ENCODE results near the gene STK24.

STK24 gene

GRCh38 chr13:98505217-98505616 is 71.7 kb downstream of the STK24 start:
- TF ChIP-seq CTCF (IDR thresholded peaks at IDR 0.05; ENCODE audit: low read depth, low read length) = no peak
- Histone ChIP-seq H3K4me3 (ENCODE audit: low read depth, low read length) (no peak overlapping the region), H3K36me3 (peaks cover 3% of the 10 kb centered on the region; the same call in 1 of the 2 replicates), H3K27me3 (no peaks in the 10 kb centered on the region), H3K9me3 (no peaks in the 10 kb centered on the region), H3K4me1 (peaks cover 43% of the 10 kb centered on the region)
- DNase-seq = no peak

- Histone ChIP-seq H3K27me3 (no peaks in the 10 kb centered on the region), H3K4me3 (ENCODE audit: low read depth, low read length) (no peak overlapping the region), H3K4me1 (peaks cover 43% of the 10 kb centered on the region), H3K36me3 (peaks cover 3% of the 10 kb centered on the region; the same call in 1 of the 2 replicates), H3K9me3 (no peaks in the 10 kb centered on the region)
- no peak for DNase-seq
- no peak for TF ChIP-seq CTCF (IDR thresholded peaks at IDR 0.05; ENCODE audit: low read depth, low read length)
These were observed 72.4 kb downstream of the STK24 start for GRCh38 chr13:98504371-98504963.

GRCh38 chr13:98504029-98504351 is 72.9 kb downstream of the STK24 start:
- peaks cover 3% of the 10 kb centered on the region; the same call in 1 of the 2 replicates for H3K36me3 ChIP-seq
- no peak overlapping the region for H3K4me3 ChIP-seq (ENCODE audit: low read depth, low read length)
- no peak for DNase-seq
- TF ChIP-seq CTCF (IDR thresholded peaks at IDR 0.05; ENCODE audit: low read depth, low read length) = no peak
- no peaks in the 10 kb centered on the region for H3K9me3 ChIP-seq
- peaks cover 43% of the 10 kb centered on the region for H3K4me1 ChIP-seq
- no peaks in the 10 kb centered on the region for H3K27me3 ChIP-seq

- no peak for DNase-seq
- no peaks in the 10 kb centered on the region for H3K9me3 ChIP-seq
- TF ChIP-seq CTCF (IDR thresholded peaks at IDR 0.05; ENCODE audit: low read depth, low read length) = no peak
- H3K27me3 ChIP-seq = no peaks in the 10 kb centered on the region
- H3K4me1 ChIP-seq = peaks cover 38% of the 10 kb centered on the region
- no peak overlapping the region for H3K4me3 ChIP-seq (ENCODE audit: low read depth, low read length)
- H3K36me3 ChIP-seq = peaks cover 3% of the 10 kb centered on the region; the same call in 1 of the 2 replicates
These were observed 73.5 kb downstream of the STK24 start for GRCh38 chr13:98503175-98504028.

- TF ChIP-seq CTCF (IDR thresholded peaks at IDR 0.05; ENCODE audit: low read depth, low read length) = no peak
- Histone ChIP-seq H3K9me3 (no peaks in the 10 kb centered on the region), H3K36me3 (peaks cover 3% of the 10 kb centered on the region; the same call in 1 of the 2 replicates), H3K4me3 (ENCODE audit: low read depth, low read length) (no peak overlapping the region), H3K27me3 (no peaks in the 10 kb centered on the region), H3K4me1 (peaks cover 24% of the 10 kb centered on the region)
- no peak for DNase-seq
These were observed 75.9 kb downstream of the STK24 start for GRCh38 chr13:98500963-98501421.

GRCh38 chr13:98496966-98497365 is 79.9 kb downstream of the STK24 start:
- Histone ChIP-seq H3K9me3 (no peaks in the 10 kb centered on the region), H3K36me3 (no peaks in the 10 kb centered on the region), H3K27me3 (no peaks in the 10 kb centered on the region), H3K4me1 (peaks cover 22% of the 10 kb centered on the region), H3K4me3 (ENCODE audit: low read depth, low read length) (no peak overlapping the region)
- no peak for TF ChIP-seq CTCF (IDR thresholded peaks at IDR 0.05; ENCODE audit: low read depth, low read length)
- no peak for DNase-seq

All from BE2C (cell line).